A549 (cell line): ENCODE results near the gene PI4KB. TPM values are rescaled to one million over a fixed set of nuclear protein-coding genes. Genes with fewer than 3 reads are reported as not detected.

ENCODE experiments used
- ATAC-seq, 2 experiments: fragments of 200-7000 bp in 1 of 2; fragments of >200 bp in 1 of 2; cut with Nextera tagmentation in 1 of 2; cut with Tn5 transposase in 1 of 2; 3 replicates each; pipeline versions ENCODE4 v1.8.0 to v1.9.1; 2018 to 2020; ENCODE audit warnings: mild to moderate bottlenecking in 1 of 2, moderate library complexity in 1 of 2
- CTCF ChIA-PET: fragments of 300-600 bp; sonication (Branson Sonifier 250); formaldehyde crosslinking; extraction: SDS; loops from one replicate; lab custom pipeline; 2021; ENCODE audit warnings: antibody characterized with exemption, inconsistent platforms; lab: Yijun Ruan, JAX
- POLR2A ChIA-PET: fragments of 350-600 bp; formaldehyde crosslinking; extraction: SDS; loops from one replicate; lab custom pipeline; 2021; ENCODE audit warnings: antibody characterized with exemption, inconsistent platforms; lab: Yijun Ruan, JAX
- DNase-seq, 2 experiments: peaks; one replicate each; pipeline versions ENCODE4 v3.0.0 to v3.0.0-alpha.2; 2011 to 2016; ENCODE audit warnings: low read depth in 1 of 2, low spot score in 1 of 2
- FAIRE-seq: peaks from 2 replicates; lab custom pipeline; 2011; peaks lifted over from hg19 to GRCh38; lab: Jason Lieb, UNC
- H3K27ac ChIP-seq, 2 experiments: fragments of >200 bp; sonication (Bioruptor Twin); formaldehyde crosslinking; 3 replicates each; pipeline ENCODE4 v1.5.1; 2016 to 2017
- H3K4me1 ChIP-seq: fragments of >200 bp; sonication (Bioruptor Twin); formaldehyde crosslinking; 3 replicates; pipeline ENCODE4 v1.6.1; 2016
- H3K4me2 ChIP-seq: fragments of >200 bp; sonication (Bioruptor Twin); formaldehyde crosslinking; 3 replicates; pipeline ENCODE4 v1.6.1; 2016
- H3K4me3 ChIP-seq: fragments of >200 bp; sonication (Bioruptor Twin); formaldehyde crosslinking; 3 replicates; pipeline ENCODE4 v1.5.1; 2016
- H3K9me3 ChIP-seq: fragments of >200 bp; sonication (Bioruptor Twin); formaldehyde crosslinking; 3 replicates; pipeline ENCODE4 v1.6.1; 2016
- BCL3 ChIP-seq: fragments of >200 bp; sonication (Bioruptor Twin); formaldehyde crosslinking; IDR thresholded peaks from 3 replicates; pipeline ENCODE4 v1.6.1; 2016
- BHLHE40 ChIP-seq: IDR thresholded peaks from 2 replicates; pipeline ENCODE4 v1.6.1; 2012; ENCODE audit warnings: low read depth, low read length, inconsistent platforms
- CBX2 ChIP-seq: fragments of 200-600 bp; sonication (generic); IDR thresholded peaks from 2 replicates; pipeline ENCODE4 v1.6.1; 2016; ENCODE audit warnings: low read depth, mild to moderate bottlenecking, borderline replicate concordance
- CTCF ChIP-seq: fragments of >200 bp; sonication (Bioruptor Twin); formaldehyde crosslinking; IDR thresholded peaks from 3 replicates; pipeline ENCODE4 v1.5.1; 2016
- EHF ChIP-seq: fragments of 250-450 bp; sonication (Bioruptor Pico); IDR thresholded peaks from 2 replicates; pipeline ENCODE4 v1.5.0; 2020; ENCODE audit warnings: mild to moderate bottlenecking
- EP300 ChIP-seq, 2 experiments: fragments of >200 bp; sonication (Bioruptor Twin); formaldehyde crosslinking; IDR thresholded peaks; 2 replicates in 1 of 2; 3 replicates in 1 of 2; pipeline ENCODE4 v1.6.1; 2016 to 2017
- FOSB ChIP-seq: fragments of 250-450 bp; sonication (Bioruptor Pico); IDR thresholded peaks from 2 replicates; pipeline ENCODE4 v1.5.0; 2020; ENCODE audit warnings: mild to moderate bottlenecking, moderate library complexity
- FOXS1 ChIP-seq: fragments of 250-450 bp; sonication (Bioruptor Pico); IDR thresholded peaks from 2 replicates; pipeline ENCODE4 v1.5.0; 2020; ENCODE audit warnings: mild to moderate bottlenecking, moderate library complexity
- HOXB13 ChIP-seq: fragments of 250-450 bp; sonication (Bioruptor Pico); IDR thresholded peaks from 2 replicates; pipeline ENCODE4 v1.5.0; 2020; ENCODE audit warnings: low read depth, mild to moderate bottlenecking, moderate library complexity
- JUNB ChIP-seq: fragments of >200 bp; sonication (Bioruptor Twin); formaldehyde crosslinking; IDR thresholded peaks from 2 replicates; pipeline ENCODE4 v1.6.1; 2016
- KDM1A ChIP-seq: fragments of 200-600 bp; sonication (generic); IDR thresholded peaks from 2 replicates; pipeline ENCODE4 v1.6.1; 2016; ENCODE audit warnings: low read depth, mild to moderate bottlenecking
- KDM5A ChIP-seq: fragments of 200-600 bp; sonication (generic); IDR thresholded peaks from 2 replicates; pipeline ENCODE4 v1.6.1; 2016; ENCODE audit warnings: antibody characterized with exemption, mild to moderate bottlenecking
- MAZ ChIP-seq: fragments of 150-350 bp; IDR thresholded peaks from 2 replicates; pipeline ENCODE4 v1.6.1; 2014; ENCODE audit warnings: antibody characterized with exemption, low read depth, low read length, borderline replicate concordance
- NR3C1 ChIP-seq: fragments of >200 bp; sonication (Bioruptor Twin); formaldehyde crosslinking; IDR thresholded peaks from 3 replicates; pipeline ENCODE4 v1.6.1; 2017
- PHF8 ChIP-seq: fragments of 200-600 bp; sonication (generic); IDR thresholded peaks from 2 replicates; pipeline ENCODE4 v1.6.1; 2016; ENCODE audit warnings: low read depth, mild to moderate bottlenecking, antibody characterized with exemption, moderate library complexity, borderline replicate concordance
- RAD21 ChIP-seq, 2 experiments: fragments of >200 bp in 1 of 2; sonication (Bioruptor Twin) in 1 of 2; formaldehyde crosslinking in 1 of 2; IDR thresholded peaks in 1 of 2; conservative IDR thresholded peaks in 1 of 2; 2 replicates in 1 of 2; 3 replicates in 1 of 2; pipeline ENCODE4 v1.6.1; 2012 to 2018; ENCODE audit warnings: inconsistent platforms in 1 of 2
- RARB ChIP-seq: fragments of 250-450 bp; sonication (Bioruptor Pico); IDR thresholded peaks from 2 replicates; pipeline ENCODE4 v1.8.0; 2021; ENCODE audit warnings: mild to moderate bottlenecking, moderate library complexity
- RNF2 ChIP-seq: fragments of 200-600 bp; sonication (generic); IDR thresholded peaks from 2 replicates; pipeline ENCODE4 v1.6.1; 2016; ENCODE audit warnings: low read depth, mild to moderate bottlenecking, antibody characterized with exemption, moderate library complexity, borderline replicate concordance
- SMC3 ChIP-seq: fragments of >200 bp; sonication (Bioruptor Twin); formaldehyde crosslinking; IDR thresholded peaks from 3 replicates; pipeline ENCODE4 v1.6.1; 2018; ENCODE audit warnings: inconsistent platforms
- SREBF2 ChIP-seq: fragments of 450-650 bp; IDR thresholded peaks from 2 replicates; pipeline ENCODE4 v1.6.1; 2014; ENCODE audit warnings: mild to moderate bottlenecking, moderate library complexity
- TFCP2L1 ChIP-seq: fragments of 250-450 bp; sonication (Bioruptor Pico); IDR thresholded peaks from 2 replicates; pipeline ENCODE4 v1.5.0; 2021; ENCODE audit warnings: mild to moderate bottlenecking
- TP53 ChIP-seq: fragments of 250-450 bp; sonication (Bioruptor Pico); IDR thresholded peaks from 2 replicates; pipeline ENCODE4 v1.5.0; 2021; ENCODE audit warnings: mild to moderate bottlenecking, moderate library complexity
- ZC3H11A ChIP-seq: fragments of 450-650 bp; IDR thresholded peaks from 2 replicates; pipeline ENCODE4 v1.6.1; 2014; ENCODE audit warnings: antibody characterized with exemption, mild to moderate bottlenecking
- ZSCAN20 ChIP-seq: fragments of 250-450 bp; sonication (Bioruptor Pico); IDR thresholded peaks from 2 replicates; pipeline ENCODE4 v1.8.0; 2022; ENCODE audit warnings: mild to moderate bottlenecking, moderate library complexity
- WGBS: methylation state at CpG from one replicate; pipeline ENCODE4 v1.1.6; 2017; ENCODE audit errors: missing lambda C conversion rate; 5-methylcytosine and 5-hydroxymethylcytosine counted together
- polyA plus RNA-seq, 4 experiments: library from polyadenylated mRNA; depleted of rRNA in 3 of 4; stranded (reverse); fragments of >200 nt; fragmentation: RNase III in 1 of 4; extraction: RNeasy Plus Mini Kit Qiagen cat#74134 plus additional on column Dnase treatment in 1 of 4; gene quantifications; 2 replicates in 3 of 4; 3 replicates in 1 of 4; pipeline ENCODE4 v1.2.3, GENCODE V29; 2011 to 2017
- TF ChIP-seq, protein P1 (sequence below): fragments of 450-650 bp; IDR thresholded peaks from 2 replicates; pipeline ENCODE4 v1.6.1; 2014; ENCODE audit warnings: antibody characterized with exemption

The PI4KB gene
- polyA plus RNA-seq, 2 of the 4 experiments (the other 2 are of a cell fraction) = 26.8 to 34.4 TPM

DNA sequence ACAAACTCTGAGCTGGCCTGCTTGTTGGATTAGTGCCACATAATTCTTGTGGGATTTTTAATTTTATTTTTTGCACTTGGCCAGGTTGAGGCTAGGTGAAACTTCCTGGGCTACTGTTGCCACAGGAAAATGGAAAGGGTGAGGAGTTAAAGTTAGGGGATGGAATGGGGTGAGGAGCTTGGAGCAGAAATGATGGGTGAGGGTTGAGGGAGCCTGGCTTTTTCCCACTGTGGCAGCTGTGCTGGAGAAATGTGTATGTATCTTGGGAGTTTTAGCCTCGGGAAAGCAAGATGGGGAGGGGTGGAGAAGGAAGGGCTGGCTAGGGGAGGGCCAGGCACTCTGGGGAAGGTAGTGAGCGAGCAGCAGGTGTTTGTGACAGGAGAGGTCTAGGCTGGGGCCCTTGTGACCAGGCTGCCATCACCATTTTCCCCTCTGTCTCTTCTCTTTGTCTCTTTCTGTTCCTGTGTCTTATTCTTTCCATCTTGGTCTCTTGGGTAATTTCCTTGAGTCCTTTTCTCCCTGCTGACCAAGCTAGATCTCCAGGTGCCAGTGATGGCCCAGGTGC lies 43.1 kb downstream of the PI4KB start:
- no peaks in the 10 kb centered on the region for H3K9me3 ChIP-seq
- ChIA-PET POLR2A (interaction anchor here (1.5 kb wide), 1 partner anchor 30 kb away, joined by 4 read pairs; the partner anchor contains the start of gene PSMD4), CTCF (interaction anchor here (0.5 to 4.2 kb wide), 7 partner anchors 11 to 666 kb away, joined by 3 to 22 read pairs (median 4); partner anchors contain the start of gene PSMD4)
- no peak for DNase-seq
- TF ChIP-seq JUNB (no peak), FOSB (CRISPR knock-in tag) (no peak), CBX2 (no peak), SMC3 (no peak), EP300 (IDR thresholded peaks at IDR 0.05) (no peak), CTCF (no peak), KDM5A (no peak), TP53 (CRISPR knock-in tag) (no peak), TFCP2L1 (CRISPR knock-in tag) (no peak), HOXB13 (no peak), BCL3 (no peak), ZSCAN20 (CRISPR knock-in tag) (no peak), RNF2 (no peak), KDM1A (no peak), NR3C1 (no peak), RARB (CRISPR knock-in tag) (no peak)
- peak overlapping the region; percentile 97 for H3K4me2 ChIP-seq
- no peak for ATAC-seq
- no peak overlapping the region; the same call in 2 of the 3 replicates for H3K4me3 ChIP-seq
- 80% methylated on average over 2 of the region's 2 CpGs for WGBS
- H3K27ac ChIP-seq = peak overlapping the region in 1 of 2 experiments; percentile 90; a peak in 2 of 6 replicates
- FAIRE-seq = no peak
- peaks cover 13% of the 10 kb centered on the region for H3K4me1 ChIP-seq

- peaks cover 13% of the 10 kb centered on the region for H3K4me1 ChIP-seq
- FAIRE-seq = no peak
- H3K27ac ChIP-seq = peak overlapping the region; percentile 89 to 90
- peak overlapping the region; percentile 97 for H3K4me2 ChIP-seq
- TF ChIP-seq FOXS1 (CRISPR knock-in tag) = no peak
- no peak for TF ChIP-seq PHF8
- TF ChIP-seq EHF = no peak
- no peak for TF ChIP-seq TP53 (CRISPR knock-in tag)
- TF ChIP-seq KDM5A = no peak
- no peak for TF ChIP-seq RAD21 (conservative IDR thresholded peaks at IDR 0.05 in 1 of 2, IDR thresholded peaks at IDR 0.05 in 1 of 2)
- TF ChIP-seq, protein P1, sequence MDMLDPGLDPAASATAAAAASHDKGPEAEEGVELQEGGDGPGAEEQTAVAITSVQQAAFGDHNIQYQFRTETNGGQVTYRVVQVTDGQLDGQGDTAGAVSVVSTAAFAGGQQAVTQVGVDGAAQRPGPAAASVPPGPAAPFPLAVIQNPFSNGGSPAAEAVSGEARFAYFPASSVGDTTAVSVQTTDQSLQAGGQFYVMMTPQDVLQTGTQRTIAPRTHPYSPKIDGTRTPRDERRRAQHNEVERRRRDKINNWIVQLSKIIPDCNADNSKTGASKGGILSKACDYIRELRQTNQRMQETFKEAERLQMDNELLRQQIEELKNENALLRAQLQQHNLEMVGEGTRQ = no peak
- TF ChIP-seq BCL3 = no peak
- TF ChIP-seq MAZ = no peak
- no peak for TF ChIP-seq SREBF2
- TF ChIP-seq EP300 (IDR thresholded peaks at IDR 0.05) = no peak
- no peak for TF ChIP-seq ZC3H11A
- TF ChIP-seq CTCF = no peak
- TF ChIP-seq BHLHE40 = no peak
- TF ChIP-seq, all 56 proteins: peak for 0
- ATAC-seq = peak in 1 of 2 experiments; percentile 8; a peak in 3 of 6 replicates
- WGBS = 40% methylated on average over 30 of the region's 44 CpGs
- H3K4me3 ChIP-seq = peak overlapping the region; percentile 75
- H3K9me3 ChIP-seq = no peaks in the 10 kb centered on the region
- ChIA-PET CTCF (interaction anchor here (0.5 to 4.2 kb wide), 8 partner anchors 12 to 665 kb away, joined by 3 to 22 read pairs (median 4); partner anchors contain the start of gene PSMD4), POLR2A (interaction anchor here (1.5 kb wide), 2 partner anchors 18 to 29 kb away, joined by 4 to 6 read pairs; partner anchors contain the start of gene PSMD4)
- DNase-seq = peak in 1 of 2 experiments; percentile 43
Observed at GRCh38 chr1:151282883-151283725, 44.1 kb downstream of the PI4KB start.
